K562 (cell line): Measurements from ENCODE around the gene IGF2. TPM values are rescaled to one million over a fixed set of nuclear protein-coding genes. Genes with fewer than 3 reads are reported as not detected.

Experiments
- ATAC-seq: fragments of 200-7000 bp; cut with Tn5 transposase; 3 replicates; pipeline ENCODE4 v1.9.1; 2020; ENCODE audit warnings: moderate library complexity
- BruUV-seq: library from RNA; stranded (reverse); fragments of 400-500 nt; replicated peaks from 2 replicates; lab custom pipeline; 2021; lab: Mats Ljungman, UMichigan
- CTCF ChIA-PET: fragments of 300-600 bp; formaldehyde crosslinking; extraction: SDS; loops from one replicate; lab custom pipeline; 2021; ENCODE audit warnings: low intra/inter-chr PET ratio; lab: Yijun Ruan, JAX
- POLR2A ChIA-PET: fragments of 300-600, 350-650 bp; sonication (Branson Sonifier 250); formaldehyde crosslinking; extraction: SDS; loops from one replicate; lab custom pipeline; 2021; ENCODE audit warnings: antibody characterized with exemption, inconsistent platforms; lab: Yijun Ruan, JAX
- DNase-seq, 4 experiments: peaks; one replicate each; pipeline versions ENCODE4 v3.0.0 to v3.0.0-alpha.2; 2011 to 2018; ENCODE audit warnings: low spot score in 3 of 4, mixed read lengths in 3 of 4; ENCODE audit errors: extremely low read depth in 1 of 4
- FAIRE-seq: peaks from 2 replicates; lab custom pipeline; 2011; peaks lifted over from hg19 to GRCh38; lab: Jason Lieb, UNC
- H2AFZ ChIP-seq: 2 replicates; pipeline ENCODE4 v1.6.0; 2011; ENCODE audit warnings: low read depth, low read length, control low read depth, inconsistent platforms
- H3K27ac ChIP-seq: fragments of 200-600 bp; 3 replicates; pipeline ENCODE4 v1.8.0; 2011; ENCODE audit warnings: low read depth, mild to moderate bottlenecking, control low read depth, inconsistent platforms, low read length, moderate library complexity, mixed read lengths; ENCODE audit errors: extremely low read depth
- H3K27me3 ChIP-seq, 2 experiments: fragments of 300-600 bp in 1 of 2; 2 replicates in 1 of 2; 3 replicates in 1 of 2; pipeline versions ENCODE4 v1.6.0 to v1.8.0; 2011; ENCODE audit warnings: inconsistent platforms in 2 of 2, low read length in 2 of 2, mild to moderate bottlenecking in 1 of 2, mixed read lengths in 1 of 2, moderate library complexity in 1 of 2; ENCODE audit not compliant: control insufficient read depth in 2 of 2, insufficient read depth in 2 of 2
- H3K36me3 ChIP-seq: fragments of 300-600 bp; 3 replicates; pipeline ENCODE4 v1.8.0; 2011; ENCODE audit warnings: mild to moderate bottlenecking, low read length, inconsistent platforms; ENCODE audit not compliant: control insufficient read depth, insufficient read depth
- H3K4me1 ChIP-seq, 2 experiments: fragments of 200-600 bp in 1 of 2; replicated peaks in 1 of 2; 2 replicates in 1 of 2; 3 replicates in 1 of 2; pipeline versions ENCODE4 v1.5.1 to v1.8.0; 2011; ENCODE audit warnings: inconsistent platforms in 2 of 2, low read length in 2 of 2, mild to moderate bottlenecking in 1 of 2, mixed read lengths in 1 of 2, moderate library complexity in 1 of 2; ENCODE audit not compliant: control insufficient read depth in 2 of 2, insufficient read depth in 2 of 2
- H3K4me2 ChIP-seq: 2 replicates; pipeline ENCODE4 v1.6.1; 2011; ENCODE audit warnings: low read length, control low read depth, inconsistent platforms, mixed read lengths; ENCODE audit not compliant: insufficient read depth
- H3K4me3 ChIP-seq: fragments of 200-600 bp; sonication (generic), shearing (Covaris generic); 2 replicates; pipeline ENCODE4 v1.5.1; 2016; ENCODE audit warnings: control low read depth, inconsistent platforms
- H3K79me2 ChIP-seq: fragments of 200-600 bp; 3 replicates; pipeline ENCODE4 v1.8.0; 2011; ENCODE audit warnings: low read length, inconsistent platforms; ENCODE audit not compliant: control insufficient read depth, insufficient read depth
- H3K9ac ChIP-seq, 2 experiments: 2 replicates each; pipeline versions ENCODE4 v1.6.0 to v1.6.1; 2011; ENCODE audit warnings: low read depth in 2 of 2, low read length in 2 of 2, control low read depth in 1 of 2, inconsistent platforms in 1 of 2, mild to moderate bottlenecking in 1 of 2, mixed read lengths in 1 of 2; ENCODE audit not compliant: insufficient read depth in 1 of 2
- H3K9me1 ChIP-seq: one replicate; pipeline ENCODE4 v1.6.0; 2011; ENCODE audit warnings: inconsistent platforms, mild to moderate bottlenecking, low read length, moderate library complexity; ENCODE audit not compliant: control insufficient read depth, insufficient read depth
- H3K9me3 ChIP-seq: replicated peaks from 2 replicates; pipeline ENCODE4 v1.5.1; 2011; ENCODE audit warnings: low read depth, low read length, inconsistent platforms; ENCODE audit not compliant: control insufficient read depth, insufficient read depth
- H4K20me1 ChIP-seq: replicated peaks from 2 replicates; pipeline ENCODE4 v1.6.1; 2011; ENCODE audit warnings: low read length, inconsistent platforms, mixed read lengths; ENCODE audit not compliant: control insufficient read depth, insufficient read depth
- CBFB ChIP-seq: sonication (generic); formaldehyde crosslinking; IDR thresholded peaks from 2 replicates; pipeline ENCODE4 v1.4.0; 2020; ENCODE audit warnings: mild to moderate bottlenecking, missing genetic modification reagents
- KAT8 ChIP-seq: fragments of 450-650 bp; IDR thresholded peaks from 2 replicates; pipeline ENCODE4 v1.6.1; 2016; ENCODE audit warnings: low read depth, mild to moderate bottlenecking
- LARP7 ChIP-seq: fragments of 450-650 bp; IDR thresholded peaks from 2 replicates; pipeline ENCODE4 v1.6.1; 2016
- MTA2 ChIP-seq: fragments of 450-650 bp; IDR thresholded peaks from 2 replicates; pipeline ENCODE4 v1.6.1; 2016; ENCODE audit warnings: low read depth
- NFRKB ChIP-seq: fragments of 450-650 bp; IDR thresholded peaks from 2 replicates; pipeline ENCODE4 v1.6.1; 2016; ENCODE audit warnings: low read depth
- NR2C1 ChIP-seq, 2 experiments: fragments of 450-650 bp; IDR thresholded peaks; 2 replicates each; pipeline ENCODE4 v1.6.1; 2017; ENCODE audit warnings: mild to moderate bottlenecking in 2 of 2, antibody characterized with exemption in 1 of 2, inconsistent platforms in 1 of 2, missing compliant biosample characterization in 1 of 2, missing genetic modification characterization in 1 of 2
- PTRF ChIP-seq: fragments of 450-650 bp; IDR thresholded peaks from 2 replicates; pipeline ENCODE4 v1.6.1; 2016; ENCODE audit warnings: mild to moderate bottlenecking, missing genetic modification characterization, missing compliant biosample characterization
- RUNX1 ChIP-seq: sonication (generic); IDR thresholded peaks from 2 replicates; pipeline ENCODE4 v1.6.1; 2016; ENCODE audit warnings: antibody characterized with exemption, low read depth
- STAT5B ChIP-seq: fragments of 250-450 bp; sonication (Bioruptor Pico); IDR thresholded peaks from 2 replicates; pipeline ENCODE4 v1.8.0; 2021; ENCODE audit warnings: mild to moderate bottlenecking, inconsistent platforms
- XRCC5 ChIP-seq: fragments of 200-400 bp; formaldehyde crosslinking; IDR thresholded peaks from 2 replicates; pipeline ENCODE4 v1.6.1; 2017; ENCODE audit warnings: low read depth, mild to moderate bottlenecking, low read length
- ZBTB8A ChIP-seq: fragments of 450-650 bp; IDR thresholded peaks from 2 replicates; pipeline ENCODE4 v1.6.1; 2018; ENCODE audit warnings: mild to moderate bottlenecking, moderate library complexity; ENCODE audit not compliant: partially characterized antibody
- WGBS: fragments of 100-300 bp; shearing (Covaris generic); methylation state at CpG from one replicate; pipeline ENCODE4 v1.1.6; 2016; ENCODE audit warnings: low coverage, mixed read lengths; ENCODE audit not compliant: insufficient coverage; ENCODE audit errors: missing lambda C conversion rate; 5-methylcytosine and 5-hydroxymethylcytosine counted together
- in situ Hi-C: fragments of 300-500 bp; cut with MboI; formaldehyde crosslinking; loops from 4 replicates; pipeline ENCODE4 v1.15.0; 2018; ENCODE audit warnings: inconsistent platforms, mixed read lengths
- intact Hi-C: fragments of 100-400 bp; cut with micrococcal nuclease; formaldehyde crosslinking; loops from 2 replicates; pipeline ENCODE4 v1.14.2; 2022
- polyA plus RNA-seq, 8 experiments: library from polyadenylated mRNA; depleted of rRNA in 4 of 8; stranded (reverse) in 5 of 8; unstranded in 3 of 8; fragments of >200 nt; fragmentation: Nextera tagmentation in 2 of 8; fragmentation: Illumina TruSeq in 1 of 8; extraction: Ambion mirVana in 2 of 8; extraction: Trizol in 1 of 8; gene quantifications; 2 replicates each; pipeline versions ENCODE4 v1.2.1 to v1.2.3, GENCODE V29; 2011 to 2014; ENCODE audit warnings: inconsistent platforms in 1 of 8, missing spikeins in 1 of 8
- total RNA-seq, 7 experiments: library from RNA; depleted of rRNA in 6 of 7; stranded (reverse); fragments of >200 nt in 6 of 7; fragmentation: Illumina TruSeq in 2 of 7; extraction: Trizol in 2 of 7; gene quantifications; 2 replicates each; pipeline versions ENCODE4 v1.2.1 to v1.2.3, GENCODE V29; 2011 to 2021; ENCODE audit warnings: low replicate concordance in 1 of 7
- TF ChIP-seq, protein P1 (sequence below): fragments of 450-650 bp; IDR thresholded peaks from one replicate; pipeline ENCODE4 v1.6.1; 2018; ENCODE audit warnings: mild to moderate bottlenecking, moderate library complexity; ENCODE audit not compliant: partially characterized antibody
- TF ChIP-seq, protein P2 (sequence below): fragments of 250-450 bp; sonication (Bioruptor Pico); IDR thresholded peaks from 2 replicates; pipeline ENCODE4 v1.5.0; 2021
- TF ChIP-seq, protein P3 (sequence below): sonication (generic); formaldehyde crosslinking; IDR thresholded peaks from 2 replicates; pipeline ENCODE4 v1.9.0; 2022; ENCODE audit warnings: mild to moderate bottlenecking, missing genetic modification reagents
- TF ChIP-seq, protein P4 (sequence below): IDR thresholded peaks from 2 replicates; pipeline ENCODE4 v1.6.1; 2011; ENCODE audit not compliant: insufficient read length; ENCODE audit errors: extremely low read depth

Gene IGF2
- total and polyA plus RNA-seq, 9 of the 15 experiments (the other 6 are each of a cell fraction or from before 2014, with no cell fraction given) = 0.16 TPM; not detected in 8

DNA sequence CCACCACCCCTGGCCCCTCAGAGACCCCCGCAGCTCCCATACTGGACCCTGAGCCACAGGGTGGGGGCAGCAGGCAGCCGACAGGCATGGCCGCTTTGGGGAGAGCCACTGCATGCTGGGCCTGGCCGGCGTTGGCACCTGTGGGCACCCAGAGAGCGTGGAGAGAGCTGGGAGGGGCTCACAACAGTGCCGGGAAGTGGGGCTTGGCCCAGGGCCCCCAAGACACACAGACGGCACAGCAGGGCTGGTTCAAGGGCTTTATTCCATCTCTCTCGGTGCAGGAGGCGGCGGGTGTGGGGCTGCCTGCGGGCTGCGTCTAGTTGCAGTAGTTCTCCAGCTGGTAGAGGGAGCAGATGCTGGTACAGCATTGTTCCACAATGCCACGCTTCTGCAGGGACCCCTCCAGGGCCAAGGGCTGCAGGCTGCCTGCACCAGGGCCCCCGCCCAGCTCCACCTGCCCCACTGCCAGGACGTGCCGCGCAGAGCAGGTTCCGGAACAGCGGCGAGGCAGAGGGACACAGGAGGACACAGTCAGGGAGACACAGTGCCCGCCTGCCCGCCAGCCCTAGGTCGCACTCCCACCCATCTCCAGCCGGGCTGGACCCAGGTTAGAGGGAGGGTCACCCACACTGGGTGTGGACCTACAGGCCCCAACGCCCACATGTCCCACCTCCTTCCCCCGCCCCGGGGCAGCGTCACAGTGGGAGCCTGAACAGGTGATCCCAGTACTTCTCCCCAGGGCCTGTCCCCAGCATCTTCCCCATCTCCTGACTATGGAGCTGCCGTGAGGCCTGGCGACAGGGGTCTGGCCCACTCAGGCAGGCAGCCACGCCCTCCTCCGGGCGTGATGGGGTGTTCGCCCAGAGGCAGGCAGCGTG lies 20.6 kb upstream of the IGF2 start:
- Histone ChIP-seq H3K9ac (no peak overlapping the region), H4K20me1 (no peaks in the 10 kb centered on the region; the same call in 1 of the 2 replicates), H3K9me3 (no peaks in the 10 kb centered on the region), H3K79me2 (no peaks in the 10 kb centered on the region), H2AFZ (no peak overlapping the region), H3K27ac (no peak overlapping the region), H3K36me3 (no peaks in the 10 kb centered on the region), H3K9me1 (no peaks in the 10 kb centered on the region), H3K4me2 (no peak overlapping the region), H3K4me1 (peaks cover 0 to 44% of the 10 kb centered on the region in 2 experiments; a peak in 2 of 5 replicates), H3K27me3 (peaks cover 0 to 14% of the 10 kb centered on the region in 2 experiments; a peak in 4 of 5 replicates), H3K4me3 (no peak overlapping the region)
- ATAC-seq (no peak), DNase-seq (no peak), FAIRE-seq (no peak)
- intact Hi-C loops (no loop called here), in situ Hi-C loops (loop anchor here (10.0 kb wide), 2 partner anchors 305 to 465 kb away; partner anchors contain the start of genes KRTAP5-6 and LSP1)
- ChIA-PET POLR2A (no interaction called here), CTCF (no interaction called here)
- WGBS = 24% methylated on average over 28 of the region's 36 CpGs
- TF ChIP-seq, protein P1, sequence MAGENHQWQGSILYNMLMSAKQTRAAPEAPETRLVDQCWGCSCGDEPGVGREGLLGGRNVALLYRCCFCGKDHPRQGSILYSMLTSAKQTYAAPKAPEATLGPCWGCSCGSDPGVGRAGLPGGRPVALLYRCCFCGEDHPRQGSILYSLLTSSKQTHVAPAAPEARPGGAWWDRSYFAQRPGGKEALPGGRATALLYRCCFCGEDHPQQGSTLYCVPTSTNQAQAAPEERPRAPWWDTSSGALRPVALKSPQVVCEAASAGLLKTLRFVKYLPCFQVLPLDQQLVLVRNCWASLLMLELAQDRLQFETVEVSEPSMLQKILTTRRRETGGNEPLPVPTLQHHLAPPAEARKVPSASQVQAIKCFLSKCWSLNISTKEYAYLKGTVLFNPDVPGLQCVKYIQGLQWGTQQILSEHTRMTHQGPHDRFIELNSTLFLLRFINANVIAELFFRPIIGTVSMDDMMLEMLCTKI = no peak
- TF ChIP-seq LARP7 = no peak
- TF ChIP-seq XRCC5 = no peak
- TF ChIP-seq KAT8 = no peak
- TF ChIP-seq NFRKB = no peak
- no peak for TF ChIP-seq ZBTB8A
- no peak for TF ChIP-seq MTA2
- no peak for TF ChIP-seq PTRF (tag)
- TF ChIP-seq CBFB (CRISPR knock-in tag) = no peak
- no peak for TF ChIP-seq STAT5B
- no peak for TF ChIP-seq NR2C1 (IDR thresholded peaks at IDR 0.05)
- no peak for TF ChIP-seq NR2C1 (tag; IDR thresholded peaks at IDR 0.05)
- TF ChIP-seq, protein P2, sequence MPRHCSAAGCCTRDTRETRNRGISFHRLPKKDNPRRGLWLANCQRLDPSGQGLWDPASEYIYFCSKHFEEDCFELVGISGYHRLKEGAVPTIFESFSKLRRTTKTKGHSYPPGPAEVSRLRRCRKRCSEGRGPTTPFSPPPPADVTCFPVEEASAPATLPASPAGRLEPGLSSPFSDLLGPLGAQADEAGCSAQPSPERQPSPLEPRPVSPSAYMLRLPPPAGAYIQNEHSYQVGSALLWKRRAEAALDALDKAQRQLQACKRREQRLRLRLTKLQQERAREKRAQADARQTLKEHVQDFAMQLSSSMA (CRISPR knock-in tag) = no peak
- TF ChIP-seq, protein P3, sequence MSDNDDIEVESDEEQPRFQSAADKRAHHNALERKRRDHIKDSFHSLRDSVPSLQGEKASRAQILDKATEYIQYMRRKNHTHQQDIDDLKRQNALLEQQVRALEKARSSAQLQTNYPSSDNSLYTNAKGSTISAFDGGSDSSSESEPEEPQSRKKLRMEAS (CRISPR knock-in tag) = no peak
- no peak for TF ChIP-seq RUNX1
- TF ChIP-seq, protein P4, sequence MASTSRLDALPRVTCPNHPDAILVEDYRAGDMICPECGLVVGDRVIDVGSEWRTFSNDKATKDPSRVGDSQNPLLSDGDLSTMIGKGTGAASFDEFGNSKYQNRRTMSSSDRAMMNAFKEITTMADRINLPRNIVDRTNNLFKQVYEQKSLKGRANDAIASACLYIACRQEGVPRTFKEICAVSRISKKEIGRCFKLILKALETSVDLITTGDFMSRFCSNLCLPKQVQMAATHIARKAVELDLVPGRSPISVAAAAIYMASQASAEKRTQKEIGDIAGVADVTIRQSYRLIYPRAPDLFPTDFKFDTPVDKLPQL = no peak
- no TSS peak for BruUV-seq
